GM12874 (cell line): ENCODE results near the gene LYRM4.
A peak's percentile ranks its signal among the peaks of the same experiment; 100 is the strongest.

Experiments used
- TF ChIP-seq, protein P1 (sequence below): IDR thresholded peaks from 2 replicates; pipeline ENCODE4 v1.5.1; 2011; ENCODE audit warnings: low read depth, mild to moderate bottlenecking, control low read depth, low read length, moderate library complexity; ENCODE audit not compliant: insufficient read depth

LYRM4 gene

DNA sequence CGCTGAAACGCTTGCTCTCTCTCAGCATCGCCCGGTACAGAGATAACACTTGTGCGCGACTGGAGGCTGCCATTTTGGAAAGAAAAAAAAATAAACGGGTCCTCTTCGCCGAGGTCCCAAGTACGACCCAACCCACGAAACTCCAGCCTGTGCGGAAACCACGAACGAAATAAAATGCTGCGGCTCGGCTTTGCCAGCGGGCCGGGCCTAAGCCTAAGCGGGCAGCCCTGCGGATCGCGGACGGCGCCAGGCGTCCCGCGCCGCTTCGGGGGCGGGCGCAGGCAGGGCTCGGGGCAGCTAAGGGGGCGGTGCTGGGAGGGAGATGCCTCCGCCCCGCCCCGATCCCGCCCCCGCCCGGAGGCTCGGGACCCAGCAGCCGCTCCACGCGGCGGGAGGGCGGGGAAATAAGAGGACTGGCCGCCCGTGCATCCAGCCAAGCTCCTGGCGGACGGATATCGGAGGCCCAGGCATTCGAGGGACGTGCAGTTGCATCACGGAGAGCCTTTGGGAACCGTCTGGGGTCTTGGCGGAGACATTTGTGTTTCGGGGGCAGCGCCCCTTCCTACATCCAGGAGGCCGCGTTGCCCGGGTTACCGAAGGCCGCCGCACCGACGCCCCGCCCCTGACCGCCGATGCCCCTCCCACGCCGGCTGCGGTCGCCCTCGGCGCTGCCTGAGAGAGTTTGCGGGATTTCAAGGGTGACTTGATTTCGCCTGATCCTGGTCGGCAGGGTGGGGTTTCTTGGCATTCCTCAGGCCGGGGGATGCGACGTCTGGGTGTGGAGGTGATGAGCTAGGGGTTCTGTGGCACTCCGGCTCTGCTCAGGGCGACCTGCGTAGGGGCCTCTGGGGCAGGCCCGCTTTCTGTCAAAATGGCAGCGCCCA is at the start of gene LYRM4, which contains the start of gene FARS2:
TSS of gene LYRM4 (minus strand) at position 290 of the 884 bp plus-strand sequence. CDS start at position 73, 217 bp downstream.
TSS of gene FARS2 (plus strand) at position 853 of the 884 bp plus-strand sequence.
- TF ChIP-seq, protein P1, sequence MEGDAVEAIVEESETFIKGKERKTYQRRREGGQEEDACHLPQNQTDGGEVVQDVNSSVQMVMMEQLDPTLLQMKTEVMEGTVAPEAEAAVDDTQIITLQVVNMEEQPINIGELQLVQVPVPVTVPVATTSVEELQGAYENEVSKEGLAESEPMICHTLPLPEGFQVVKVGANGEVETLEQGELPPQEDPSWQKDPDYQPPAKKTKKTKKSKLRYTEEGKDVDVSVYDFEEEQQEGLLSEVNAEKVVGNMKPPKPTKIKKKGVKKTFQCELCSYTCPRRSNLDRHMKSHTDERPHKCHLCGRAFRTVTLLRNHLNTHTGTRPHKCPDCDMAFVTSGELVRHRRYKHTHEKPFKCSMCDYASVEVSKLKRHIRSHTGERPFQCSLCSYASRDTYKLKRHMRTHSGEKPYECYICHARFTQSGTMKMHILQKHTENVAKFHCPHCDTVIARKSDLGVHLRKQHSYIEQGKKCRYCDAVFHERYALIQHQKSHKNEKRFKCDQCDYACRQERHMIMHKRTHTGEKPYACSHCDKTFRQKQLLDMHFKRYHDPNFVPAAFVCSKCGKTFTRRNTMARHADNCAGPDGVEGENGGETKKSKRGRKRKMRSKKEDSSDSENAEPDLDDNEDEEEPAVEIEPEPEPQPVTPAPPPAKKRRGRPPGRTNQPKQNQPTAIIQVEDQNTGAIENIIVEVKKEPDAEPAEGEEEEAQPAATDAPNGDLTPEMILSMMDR = no peak

DNA sequence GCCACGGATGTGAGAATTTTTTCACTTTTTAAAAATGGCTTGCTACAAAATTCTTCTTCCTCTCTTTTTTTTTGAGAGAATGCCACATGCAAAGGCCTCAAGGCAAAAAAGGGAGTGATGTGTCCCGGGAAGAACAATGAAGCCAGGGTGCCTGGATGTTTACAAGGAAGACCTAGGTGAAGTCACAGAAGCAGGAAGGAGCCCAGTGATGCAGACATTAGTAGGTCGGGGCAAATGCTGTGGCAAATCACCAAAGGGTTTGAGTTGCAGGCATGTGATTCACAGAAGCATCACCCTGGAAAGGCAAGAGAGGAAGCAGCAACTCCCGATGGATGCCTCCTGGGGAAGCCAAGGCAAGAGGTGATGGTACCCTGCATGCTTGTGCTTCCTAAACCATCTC is 47.3 kb upstream of the LYRM4 start:
- TF ChIP-seq, protein P1 = no peak

DNA sequence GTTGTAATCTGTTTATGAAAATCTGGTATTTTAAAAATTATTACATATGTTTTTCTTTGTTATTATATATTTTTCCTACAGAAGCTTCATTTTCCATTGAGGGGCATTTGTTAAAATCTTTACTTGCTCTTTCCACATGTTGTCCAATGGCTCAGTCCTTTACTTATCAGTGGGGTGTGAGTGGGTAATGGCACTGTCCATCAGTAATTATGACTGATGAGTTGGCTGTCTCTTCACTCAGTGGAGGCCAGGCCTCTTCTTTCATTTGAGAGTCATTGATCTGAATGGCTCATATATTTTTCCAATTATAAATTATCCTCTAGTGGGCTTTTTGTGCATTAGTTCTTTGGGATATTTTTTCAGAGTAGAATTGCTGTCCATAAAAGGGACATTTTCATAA is 46.3 kb upstream of the LYRM4 start:
- TF ChIP-seq, protein P1 = no peak

DNA sequence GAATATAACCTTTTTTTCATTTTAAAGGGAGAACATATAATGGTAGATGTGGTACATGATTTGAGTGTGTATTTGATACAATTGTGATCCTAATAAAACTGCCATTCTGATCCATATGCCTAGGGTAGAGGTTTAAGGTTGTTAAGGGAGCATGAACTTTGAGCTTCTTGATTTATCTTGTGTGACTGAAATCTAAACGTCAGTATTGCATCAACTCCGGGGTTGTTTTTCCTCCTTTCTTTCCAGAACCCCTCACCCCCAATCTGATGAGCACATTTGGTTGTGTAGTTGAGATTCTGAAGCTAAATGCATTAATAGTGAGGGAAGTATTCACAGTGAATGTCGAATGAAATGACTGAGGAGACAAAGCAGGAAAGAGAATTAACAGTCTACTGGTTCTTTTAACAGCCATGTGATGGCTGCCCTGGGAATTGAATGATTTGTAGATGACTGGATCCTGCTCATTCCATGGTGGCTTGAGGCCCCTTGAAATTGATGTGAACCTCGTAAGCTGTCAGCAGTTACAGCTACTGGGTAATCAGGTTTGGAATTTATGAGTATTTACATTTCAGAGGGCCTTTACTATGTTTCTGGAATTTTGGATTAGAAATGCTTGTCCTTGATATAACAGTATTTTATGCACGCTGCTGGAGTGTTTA is 45.3 kb upstream of the LYRM4 start:
- TF ChIP-seq, protein P1 = no peak

DNA sequence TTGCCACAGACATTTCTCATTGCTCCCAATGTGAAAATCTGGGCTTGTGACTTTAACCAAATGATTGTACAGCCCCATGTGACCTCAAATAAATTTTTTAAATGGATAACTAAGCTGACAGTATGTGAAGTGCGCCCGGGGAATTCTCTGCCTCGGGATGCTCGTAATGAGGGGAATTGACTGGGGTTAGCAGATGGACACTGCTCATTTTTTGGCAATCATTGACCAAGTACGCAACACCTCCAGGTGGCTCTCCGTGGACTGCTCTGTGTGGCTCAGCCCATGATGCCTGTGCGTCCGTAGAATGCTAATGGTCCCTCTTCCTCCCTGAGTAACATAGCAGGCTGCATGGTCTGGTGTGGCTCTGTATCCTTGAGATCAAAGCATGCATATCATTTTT is 42.9 kb upstream of the LYRM4 start:
- TF ChIP-seq, protein P1 = no peak

DNA sequence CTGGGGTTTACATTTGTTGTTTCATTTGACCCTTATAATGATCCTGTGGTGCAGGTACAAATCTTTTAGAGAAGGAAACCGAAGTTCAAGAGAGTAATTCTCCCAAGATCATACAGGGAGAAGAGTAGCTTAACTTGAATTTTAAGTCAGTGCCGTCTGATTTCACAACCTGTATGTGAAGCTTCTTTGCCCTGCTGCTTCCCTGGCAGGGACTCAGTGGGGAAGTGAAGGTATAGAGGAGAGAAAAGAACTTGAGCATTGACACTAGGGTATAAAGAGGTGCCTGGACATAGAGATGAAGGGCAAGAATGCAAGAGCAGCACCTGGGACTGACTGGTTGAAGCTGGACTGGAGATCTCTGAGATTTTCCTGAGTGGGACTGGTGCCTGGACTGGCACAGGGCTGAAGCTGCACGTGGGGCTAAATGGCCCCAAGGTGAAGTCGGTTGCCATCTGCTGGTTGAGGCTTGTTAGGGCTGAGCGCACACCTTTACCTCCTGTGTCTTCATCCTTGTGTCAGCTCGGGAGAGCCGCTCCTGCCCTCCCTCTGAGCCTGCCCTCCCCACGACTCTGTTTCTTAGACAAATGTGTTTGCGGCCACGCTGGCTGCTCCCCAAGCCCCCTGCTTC is 42.4 kb upstream of the LYRM4 start:
- TF ChIP-seq, protein P1 = peak; percentile 90

DNA sequence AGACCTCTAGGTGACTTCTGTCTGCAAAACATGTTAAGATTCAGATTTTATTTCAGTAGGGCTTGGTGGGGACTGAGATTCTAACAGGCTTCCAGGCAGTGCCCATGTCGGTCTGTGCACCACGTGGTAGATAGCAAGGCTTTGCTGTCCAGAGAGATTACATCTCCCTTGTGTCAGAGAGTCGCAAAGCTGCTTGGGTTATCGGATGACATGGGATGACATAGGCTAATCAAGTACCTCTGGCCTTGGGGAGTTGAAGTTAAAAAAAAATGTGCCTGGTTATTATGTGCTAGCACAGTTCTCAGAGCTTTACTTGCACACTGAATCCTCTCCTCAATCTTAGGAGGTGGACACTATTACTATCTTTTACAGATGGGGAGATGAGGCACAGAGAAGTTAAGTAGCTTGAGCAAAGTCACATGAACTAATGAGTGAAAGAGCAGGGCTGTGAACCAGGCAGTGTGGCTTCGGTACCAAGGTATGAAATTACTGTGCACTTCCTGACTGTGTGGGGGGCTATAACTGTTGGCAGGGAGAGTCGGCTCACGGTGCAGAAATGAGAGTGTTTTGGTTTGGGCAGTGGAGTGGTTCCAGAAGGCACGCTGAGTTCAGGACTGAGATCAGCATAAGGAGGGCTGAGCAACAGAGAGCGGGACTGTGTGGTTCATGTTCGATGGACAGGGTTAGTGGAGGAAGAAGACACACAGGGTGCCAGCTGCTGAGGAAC is 41.6 kb upstream of the LYRM4 start:
- TF ChIP-seq, protein P1 = no peak
